ENCODE measurements around the gene MGARP.

DNA sequence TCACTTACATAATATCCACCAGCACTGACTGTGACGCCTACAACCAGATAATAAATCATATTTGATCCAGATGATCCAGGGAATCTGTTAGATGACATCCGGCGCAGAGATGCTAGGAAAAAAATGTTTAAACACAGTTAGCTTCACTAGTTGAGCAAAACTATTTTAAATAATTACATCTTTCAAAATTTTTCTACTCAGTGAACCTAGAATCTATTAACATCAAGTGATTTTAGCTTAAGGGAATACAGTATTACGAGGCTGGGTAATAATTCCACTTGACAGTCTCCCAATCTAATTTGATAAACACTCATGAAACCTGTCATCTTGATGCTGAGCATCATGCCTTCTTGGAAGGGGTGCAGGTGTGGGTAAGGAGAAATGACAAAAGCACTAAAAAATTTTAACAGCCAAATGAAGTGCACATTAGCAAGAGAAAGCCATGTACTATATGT lies 4.7 kb downstream of the MGARP start:
- TF ChIP-seq, protein P1, sequence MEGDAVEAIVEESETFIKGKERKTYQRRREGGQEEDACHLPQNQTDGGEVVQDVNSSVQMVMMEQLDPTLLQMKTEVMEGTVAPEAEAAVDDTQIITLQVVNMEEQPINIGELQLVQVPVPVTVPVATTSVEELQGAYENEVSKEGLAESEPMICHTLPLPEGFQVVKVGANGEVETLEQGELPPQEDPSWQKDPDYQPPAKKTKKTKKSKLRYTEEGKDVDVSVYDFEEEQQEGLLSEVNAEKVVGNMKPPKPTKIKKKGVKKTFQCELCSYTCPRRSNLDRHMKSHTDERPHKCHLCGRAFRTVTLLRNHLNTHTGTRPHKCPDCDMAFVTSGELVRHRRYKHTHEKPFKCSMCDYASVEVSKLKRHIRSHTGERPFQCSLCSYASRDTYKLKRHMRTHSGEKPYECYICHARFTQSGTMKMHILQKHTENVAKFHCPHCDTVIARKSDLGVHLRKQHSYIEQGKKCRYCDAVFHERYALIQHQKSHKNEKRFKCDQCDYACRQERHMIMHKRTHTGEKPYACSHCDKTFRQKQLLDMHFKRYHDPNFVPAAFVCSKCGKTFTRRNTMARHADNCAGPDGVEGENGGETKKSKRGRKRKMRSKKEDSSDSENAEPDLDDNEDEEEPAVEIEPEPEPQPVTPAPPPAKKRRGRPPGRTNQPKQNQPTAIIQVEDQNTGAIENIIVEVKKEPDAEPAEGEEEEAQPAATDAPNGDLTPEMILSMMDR (IDR thresholded peaks at IDR 0.05) = no peak
- TF ChIP-seq POLR2A (IDR thresholded peaks at IDR 0.05) = no peak

Measured in testis (tissue), 2 donors.